Sciatic nerve (tissue), 2 donors: Measurements from ENCODE around the gene PRKAG2. TPM values are rescaled to one million over a fixed set of nuclear protein-coding genes. Genes with fewer than 3 reads are reported as not detected.
A peak's percentile ranks its signal among the peaks of the same experiment; 100 is the strongest.
"Not testable (repeated sequence)": the region's sequence is repeated elsewhere in the genome, so short reads cannot be mapped to it uniquely, and the experiment has no call there.

Experiments
- ATAC-seq: fragments of 200-7000 bp; cut with Tn5 transposase; one replicate; pipeline ENCODE4 v1.9.1; 2020; ENCODE audit warnings: mild to moderate bottlenecking, moderate library complexity
- DNase-seq: peaks from one replicate; pipeline ENCODE4 v3.0.0-alpha.2; 2020; ENCODE audit warnings: low spot score
- intact Hi-C: fragments of 100-400 bp; cut with DNase I; formaldehyde crosslinking; loops from one replicate; pipeline ENCODE4 v1.14.2; 2022
- total RNA-seq: library from RNA; stranded (reverse); fragmentation: NEBNext Ultra II Directional; extraction: Animal tissue kit (Norgen Biotek cat#: 25700); gene quantifications from one replicate; pipeline ENCODE4 v1.2.1, GENCODE V29; 2021
- donor health status: DM: no; HTN: no; CAD: no.
- donor health status: DM: no; HTN: no; CAD: no.

The PRKAG2 gene
- total RNA-seq, 1 donor from 2014 or later, result 31.5 TPM

- intact Hi-C loops, result loop anchor here (10.0 kb wide), 1 partner anchor 149 kb away; no protein-coding TSS in a partner anchor
- ATAC-seq (no peak), DNase-seq (no peak)
These were observed 90.7 kb downstream of the PRKAG2 start for GRCh38 chr7:151786241-151786640.

DNA sequence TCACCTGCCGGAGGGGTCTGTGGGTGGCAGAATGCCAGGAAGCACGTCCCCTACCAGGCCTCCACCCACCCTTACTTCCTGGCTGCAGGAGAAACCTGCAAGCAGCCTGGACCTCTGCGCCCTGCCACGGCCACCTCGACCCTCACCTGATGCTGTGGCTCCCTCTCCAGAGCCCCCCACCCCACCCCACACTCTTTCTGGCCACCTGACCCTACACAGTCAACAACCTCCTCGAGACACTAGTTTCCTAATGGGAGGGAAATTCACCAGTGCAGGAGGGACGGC lies 91.3 kb downstream of the PRKAG2 start:
- no peak for ATAC-seq
- DNase-seq, result no peak
- intact Hi-C loops, result loop anchor here (10.0 kb wide), 1 partner anchor 149 kb away; no protein-coding TSS in a partner anchor

- intact Hi-C loops, result loop anchor here (10.0 kb wide), 1 partner anchor 150 kb away; no protein-coding TSS in a partner anchor
- ATAC-seq, result no peak
- DNase-seq, result no peak
These were observed 91.8 kb downstream of the PRKAG2 start for GRCh38 chr7:151784853-151785680.

- DNase-seq (no peak), ATAC-seq (no peak)
- intact Hi-C loops, result loop anchor here (10.0 kb wide), 1 partner anchor 151 kb away; no protein-coding TSS in a partner anchor
These were observed 92.8 kb downstream of the PRKAG2 start for GRCh38 chr7:151783958-151784575.

- intact Hi-C loops, result loop anchor here (10.0 kb wide), 1 partner anchor 152 kb away; no protein-coding TSS in a partner anchor
- DNase-seq, result peak; percentile 87
- peak; percentile 88 for ATAC-seq
These were observed 94.1 kb downstream of the PRKAG2 start for GRCh38 chr7:151782598-151783448.

GRCh38 chr7:151782256-151782597 lies 94.7 kb downstream of the PRKAG2 start:
- intact Hi-C loops, result loop anchor here (10.0 kb wide), 1 partner anchor 153 kb away; no protein-coding TSS in a partner anchor
- ATAC-seq, DNase-seq: not testable (repeated sequence)

DNA sequence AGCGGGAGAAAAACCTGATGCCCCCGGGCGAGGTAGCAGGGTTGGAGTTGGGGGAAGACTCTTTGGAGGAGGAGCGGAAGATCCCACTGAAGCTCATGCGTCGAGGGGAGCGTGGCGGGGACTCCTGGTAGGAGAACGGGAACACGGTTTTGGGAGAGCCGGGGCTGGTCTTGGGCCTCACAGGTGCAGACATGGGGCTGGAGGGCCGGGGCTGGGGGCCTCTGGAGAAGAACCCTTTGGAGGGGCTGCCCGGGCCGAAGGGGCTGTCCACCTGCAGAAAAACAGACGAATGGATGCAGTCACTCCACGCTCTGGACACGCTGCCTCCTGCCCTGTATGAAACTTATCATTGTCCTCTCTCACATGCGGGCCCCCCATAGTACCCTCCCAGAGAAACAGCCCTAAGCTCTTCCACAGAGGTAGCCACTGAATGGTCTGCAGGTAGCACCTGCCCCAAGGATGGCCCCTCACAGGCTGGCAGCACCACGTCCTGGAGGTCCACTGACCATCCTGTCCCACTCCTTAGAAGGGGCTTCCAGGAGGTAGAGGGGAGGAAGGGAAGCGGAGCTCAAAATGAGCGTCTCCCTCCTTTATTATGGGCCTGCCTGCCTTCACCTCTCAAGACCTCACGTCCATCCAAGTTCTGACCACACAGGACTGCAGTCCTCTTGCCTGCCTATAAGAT lies 95.6 kb downstream of the PRKAG2 start:
- DNase-seq (no peak), ATAC-seq (no peak)
- intact Hi-C loops, result loop anchor here (10.0 kb wide), 1 partner anchor 153 kb away; no protein-coding TSS in a partner anchor

GRCh38 chr7:151780631-151781030 lies 96.3 kb downstream of the PRKAG2 start:
- intact Hi-C loops, result loop anchor here (10.0 kb wide), 1 partner anchor 154 kb away; no protein-coding TSS in a partner anchor
- ATAC-seq (no peak), DNase-seq (no peak)

DNA sequence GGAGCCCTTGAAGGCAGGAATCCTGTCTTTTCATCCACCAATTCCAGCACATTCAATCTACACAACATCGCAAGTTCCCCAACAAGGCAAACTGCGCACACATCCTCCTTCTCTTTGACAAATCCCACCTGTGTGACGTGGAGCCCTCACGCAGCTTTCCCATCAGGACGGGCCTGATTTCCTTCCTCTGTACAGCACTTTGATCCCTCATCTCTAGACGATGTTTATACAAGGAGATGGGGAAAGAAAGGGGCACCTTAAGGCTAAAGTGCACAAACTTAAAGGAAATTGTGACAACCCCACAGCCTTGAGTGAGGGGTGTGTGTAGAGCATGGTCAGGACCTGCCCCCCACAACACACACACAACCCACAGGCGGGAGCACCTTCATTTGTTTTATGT lies 97.2 kb downstream of the PRKAG2 start:
- DNase-seq, result no peak
- intact Hi-C loops, result loop anchor here (10.0 kb wide), 1 partner anchor 155 kb away; no protein-coding TSS in a partner anchor

DNA sequence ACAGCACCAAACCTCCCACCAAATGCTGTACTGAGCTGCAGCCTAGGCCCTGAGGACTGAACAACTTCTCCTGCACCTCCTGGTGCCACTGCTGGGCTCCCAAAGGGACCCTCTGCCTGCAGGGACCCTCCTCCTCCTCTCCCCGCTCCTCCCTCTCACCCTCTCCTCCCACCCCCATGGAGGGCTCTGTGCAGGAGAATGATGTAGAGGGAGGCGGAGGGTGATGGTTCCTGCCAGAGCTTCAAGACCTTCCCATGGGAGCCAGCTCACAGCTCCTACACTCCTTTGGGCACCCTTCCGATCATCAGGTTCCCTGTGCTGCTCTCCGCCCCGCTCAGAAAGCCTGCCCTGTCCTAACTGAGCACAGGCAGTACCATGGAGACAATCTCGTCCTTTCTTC lies 97.7 kb downstream of the PRKAG2 start:
- DNase-seq (no peak), ATAC-seq (no peak)
- intact Hi-C loops, result no loop called here

More for the DNA sequence above, 97.2 kb downstream of the PRKAG2 start:
- no peak for ATAC-seq

DNA sequence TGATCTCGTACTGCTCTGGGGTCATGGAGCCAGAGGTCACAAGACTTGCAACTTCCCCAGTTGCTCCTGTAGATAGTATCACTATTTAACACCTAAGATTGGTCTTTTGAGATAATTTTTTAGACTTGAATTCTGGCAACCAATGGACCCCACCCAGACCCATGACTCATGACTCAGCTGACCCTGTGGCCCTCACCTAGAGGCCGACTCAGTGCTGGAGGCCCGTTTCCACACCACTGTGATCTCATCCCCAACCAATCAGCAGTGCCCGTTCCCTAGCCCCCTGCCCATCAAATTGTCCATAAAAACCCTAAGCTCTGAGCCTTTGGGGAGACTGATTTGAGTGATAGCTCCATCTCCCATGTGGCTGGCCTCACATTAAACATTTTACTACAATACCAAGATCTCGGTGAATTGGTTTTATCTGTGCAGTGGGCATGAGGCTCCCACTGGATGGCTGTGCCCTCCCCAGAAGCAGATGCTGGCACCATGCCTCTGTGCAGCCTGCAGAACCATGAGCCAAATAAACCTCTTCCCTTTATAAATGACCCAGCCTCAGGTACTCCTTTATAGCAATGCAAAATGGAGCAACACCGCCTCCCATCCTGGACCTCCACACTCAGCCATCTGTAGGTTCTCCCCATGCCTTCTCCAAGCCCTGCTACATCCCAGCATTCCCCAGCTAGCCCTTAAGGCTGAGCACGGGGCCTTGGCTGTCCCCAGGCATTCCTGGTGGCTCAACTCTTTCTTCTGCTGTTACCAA lies 98.8 kb downstream of the PRKAG2 start:
- no peak for ATAC-seq
- no peak for DNase-seq
- intact Hi-C loops, result no loop called here

- DNase-seq, result no peak
- intact Hi-C loops, result no loop called here
- ATAC-seq, result no peak
These were observed 99.4 kb downstream of the PRKAG2 start for GRCh38 chr7:151777495-151777880.

DNA sequence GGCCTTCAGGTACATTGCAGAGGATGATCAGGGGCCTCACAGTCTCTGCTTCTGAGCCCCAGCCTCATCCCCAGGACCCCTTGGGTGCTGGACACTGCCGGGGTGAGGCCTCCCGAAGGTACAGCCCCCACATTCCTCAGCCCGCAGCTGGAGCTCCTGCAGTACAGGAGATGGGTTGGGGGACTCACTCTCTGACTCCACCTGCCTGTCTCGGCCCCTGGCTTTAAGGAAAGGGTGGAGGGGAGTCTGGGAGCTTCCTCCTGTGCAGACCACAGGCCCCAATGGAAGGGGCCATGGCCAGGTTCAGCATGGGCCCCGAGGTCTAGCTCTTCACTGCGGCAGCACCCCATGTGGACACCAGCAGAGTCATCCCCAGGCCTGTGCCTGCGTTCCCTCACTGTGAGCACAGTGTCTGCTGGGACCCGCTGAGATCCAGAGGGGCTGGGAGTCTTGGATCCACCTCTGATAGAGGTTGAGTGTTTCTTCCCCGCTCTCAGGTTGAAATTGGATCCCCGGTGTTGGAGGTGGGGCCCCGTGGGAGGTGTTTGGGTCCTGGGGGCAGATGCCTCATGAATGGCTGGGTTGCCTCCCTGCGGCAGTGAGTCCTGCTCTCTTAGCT lies 99.9 kb downstream of the PRKAG2 start:
- ATAC-seq (no peak), DNase-seq (no peak)
- intact Hi-C loops, result no loop called here

DNA sequence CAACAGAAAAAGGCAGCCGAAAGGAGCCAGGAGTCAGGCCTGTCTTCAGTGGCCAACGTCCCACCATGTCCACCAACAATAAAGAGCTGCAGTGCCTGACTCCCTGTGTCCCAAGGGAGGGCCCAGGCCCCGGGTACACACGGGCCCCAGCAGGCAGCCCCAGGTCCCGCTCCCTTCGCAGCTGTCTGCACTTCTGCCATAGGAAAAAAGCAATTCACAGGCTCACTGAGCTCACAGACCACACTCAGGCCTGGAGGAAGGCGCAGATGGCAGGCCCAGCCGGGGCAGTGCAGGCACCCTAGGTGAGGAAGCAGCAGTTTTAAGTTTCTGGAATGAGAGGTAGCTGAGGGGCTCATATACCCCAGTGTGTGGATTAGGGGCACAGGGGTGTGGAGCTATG lies 100.5 kb downstream of the PRKAG2 start:
- DNase-seq (no peak), ATAC-seq (peak; percentile 40)
- intact Hi-C loops, result no loop called here

DNA sequence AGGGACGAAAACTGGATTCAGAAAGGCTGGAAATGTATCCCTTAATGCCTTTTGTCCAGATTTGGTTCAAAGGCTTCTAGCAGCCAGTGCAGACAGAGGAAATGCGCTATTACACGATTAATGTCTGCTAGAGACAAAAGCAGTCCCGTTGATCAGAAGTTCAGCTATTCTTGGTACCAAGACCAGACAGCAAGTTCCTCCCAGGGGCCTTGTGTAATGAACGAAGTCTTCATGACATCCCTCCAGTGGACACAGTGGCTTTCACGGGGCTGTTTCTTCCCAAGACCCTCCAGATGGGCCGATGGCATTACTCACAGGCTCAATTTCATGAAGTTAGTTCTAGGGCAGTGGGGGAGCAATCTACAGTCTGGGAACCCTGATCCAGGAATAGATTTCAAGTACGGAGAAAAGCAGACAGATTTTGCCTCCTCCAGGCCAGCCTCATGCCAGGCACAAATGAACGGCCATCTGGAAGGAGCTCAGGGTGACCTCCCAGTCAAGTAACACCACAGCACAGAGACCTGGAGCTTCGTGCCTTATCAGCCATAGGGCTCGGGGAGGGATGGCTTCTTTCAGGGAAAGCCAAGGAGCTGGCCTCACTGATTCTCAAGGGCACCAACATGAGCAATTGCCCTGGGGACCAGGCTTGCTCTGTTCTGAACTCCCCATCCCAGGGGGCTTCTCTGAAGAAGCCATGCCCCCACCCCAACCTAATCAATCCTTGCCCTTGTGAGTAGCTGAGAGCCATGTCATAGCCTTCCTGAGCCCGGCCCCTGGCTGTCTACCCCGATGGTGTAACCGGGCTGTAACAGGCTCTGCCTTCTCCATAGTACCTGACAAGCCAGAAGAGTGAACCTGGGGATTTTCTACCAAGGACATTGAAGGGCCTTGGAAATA lies 101.1 kb downstream of the PRKAG2 start:
- DNase-seq, result no peak
- ATAC-seq, result peak; percentile 30
- intact Hi-C loops, result no loop called here

GRCh38 chr7:151774951-151775350 lies 102.0 kb downstream of the PRKAG2 start:
- intact Hi-C loops, result no loop called here
- DNase-seq, result peak; percentile 36
- ATAC-seq, result no peak

DNA sequence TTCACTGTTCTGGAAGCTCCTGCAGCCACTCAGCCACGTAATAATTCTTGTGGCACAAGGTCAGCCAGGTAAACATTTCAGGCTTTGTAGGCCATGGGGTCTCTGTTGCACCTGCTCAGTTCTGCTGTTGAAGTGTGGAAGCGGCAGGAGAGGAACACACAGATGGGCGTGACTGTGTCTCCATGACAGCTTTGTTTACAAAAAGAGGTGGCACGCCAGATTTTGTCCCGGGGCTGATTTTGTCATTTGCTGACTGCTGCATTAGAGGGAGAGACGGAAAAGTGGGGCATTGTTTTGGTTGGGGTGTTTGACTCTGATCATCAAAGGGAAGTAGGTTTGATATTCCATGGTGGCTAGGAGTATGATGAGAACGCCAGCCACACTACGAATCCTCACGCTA lies 103.1 kb downstream of the PRKAG2 start:
- intact Hi-C loops, result no loop called here
- ATAC-seq, result no peak
- no peak for DNase-seq
